GM15510 (cell line): ENCODE results near the gene EFNA3.

Experiments
- POLR2A ChIP-seq: IDR thresholded peaks from 3 replicates; pipeline ENCODE4 v1.6.1; 2011; ENCODE audit warnings: borderline replicate concordance; ENCODE audit not compliant: insufficient read length; ENCODE audit errors: extremely low read depth

Gene EFNA3

GRCh38 chr1:155124503-155125463 lies 46.1 kb downstream of the EFNA3 start:
- no peak for TF ChIP-seq POLR2A

GRCh38 chr1:155125511-155125945 lies 46.9 kb downstream of the EFNA3 start:
- no peak for TF ChIP-seq POLR2A

GRCh38 chr1:155125946-155126555 lies 47.4 kb downstream of the EFNA3 start:
- TF ChIP-seq POLR2A = no peak

- no peak for TF ChIP-seq POLR2A
These were observed 48.0 kb downstream of the EFNA3 start for GRCh38 chr1:155126556-155127104.

GRCh38 chr1:155127105-155127966 lies 48.7 kb downstream of the EFNA3 start, which contains the start of gene EFNA1:
EFNA1 (plus strand) TSS chr1:155127876; CDS start chr1:155127978, 102 bp downstream.
- no peak for TF ChIP-seq POLR2A

- TF ChIP-seq POLR2A = no peak
These were observed 49.5 kb downstream of the EFNA3 start for GRCh38 chr1:155127967-155128754.

- no peak for TF ChIP-seq POLR2A
These were observed 50.3 kb downstream of the EFNA3 start for GRCh38 chr1:155128755-155129473.

- no peak for TF ChIP-seq POLR2A
These were observed 51.8 kb downstream of the EFNA3 start for GRCh38 chr1:155130272-155131006.

- no peak for TF ChIP-seq POLR2A
These were observed 52.6 kb downstream of the EFNA3 start for GRCh38 chr1:155131285-155131684.

GRCh38 chr1:155131856-155132255 lies 53.2 kb downstream of the EFNA3 start:
- no peak for TF ChIP-seq POLR2A

GRCh38 chr1:155133799-155134281 lies 55.2 kb downstream of the EFNA3 start:
- TF ChIP-seq POLR2A = no peak

- TF ChIP-seq POLR2A = no peak
These were observed 55.7 kb downstream of the EFNA3 start for GRCh38 chr1:155134322-155134721.
